Ishikawa (cell line): ENCODE data around the gene POP4.

Experiments used
- CEBPB ChIP-seq: IDR thresholded peaks from 2 replicates; pipeline ENCODE4 v1.6.1; 2012
- EP300 ChIP-seq: IDR thresholded peaks from 2 replicates; pipeline ENCODE4 v1.6.1; 2012; ENCODE audit warnings: borderline replicate concordance

GRCh38 chr19:29590278-29590677, 15.8 kb upstream of the POP4 start:
- no peak for TF ChIP-seq CEBPB
- no peak for TF ChIP-seq EP300
